ENCODE data around the gene IL6.
"Not testable (repeated sequence)": the region's sequence is repeated elsewhere in the genome, so short reads cannot be mapped to it uniquely, and the experiment has no call there.

The IL6 gene

GRCh38 chr7:22705874-22706273, 21.1 kb upstream of the IL6 start:
- H3K9me3 ChIP-seq (ENCODE audit: severe bottlenecking); H3K36me3 ChIP-seq (ENCODE audit: low read depth); H3K4me3 ChIP-seq (ENCODE audit: severe bottlenecking); H3K27ac ChIP-seq (ENCODE audit: poor library complexity, severe bottlenecking); ATAC-seq (ENCODE audit: low read depth); DNase-seq (ENCODE audit: low spot score); H3K27me3 ChIP-seq (ENCODE audit: insufficient read depth, poor library complexity, severe bottlenecking); H3K4me1 ChIP-seq (ENCODE audit: insufficient read depth, poor library complexity, severe bottlenecking): not testable (repeated sequence)

- ATAC-seq (ENCODE audit: low read depth); H3K36me3 ChIP-seq (ENCODE audit: low read depth); H3K27ac ChIP-seq (ENCODE audit: poor library complexity, severe bottlenecking); H3K27me3 ChIP-seq (ENCODE audit: insufficient read depth, poor library complexity, severe bottlenecking); DNase-seq (ENCODE audit: low spot score); H3K4me3 ChIP-seq (ENCODE audit: severe bottlenecking); H3K9me3 ChIP-seq (ENCODE audit: severe bottlenecking); H3K4me1 ChIP-seq (ENCODE audit: insufficient read depth, poor library complexity, severe bottlenecking): not testable (repeated sequence)
These were observed 19.8 kb upstream of the IL6 start for GRCh38 chr7:22707026-22707691.

- not testable (repeated sequence) for H3K27ac ChIP-seq (ENCODE audit: poor library complexity, severe bottlenecking); H3K9me3 ChIP-seq (ENCODE audit: severe bottlenecking); DNase-seq (ENCODE audit: low spot score); H3K36me3 ChIP-seq (ENCODE audit: low read depth); H3K27me3 ChIP-seq (ENCODE audit: insufficient read depth, poor library complexity, severe bottlenecking); H3K4me1 ChIP-seq (ENCODE audit: insufficient read depth, poor library complexity, severe bottlenecking); ATAC-seq (ENCODE audit: low read depth); H3K4me3 ChIP-seq (ENCODE audit: severe bottlenecking)
These were observed 18.8 kb upstream of the IL6 start for GRCh38 chr7:22708214-22708613.

- ATAC-seq (ENCODE audit: low read depth); H3K27me3 ChIP-seq (ENCODE audit: insufficient read depth, poor library complexity, severe bottlenecking); DNase-seq (ENCODE audit: low spot score); H3K27ac ChIP-seq (ENCODE audit: poor library complexity, severe bottlenecking); H3K4me1 ChIP-seq (ENCODE audit: insufficient read depth, poor library complexity, severe bottlenecking); H3K36me3 ChIP-seq (ENCODE audit: low read depth); H3K9me3 ChIP-seq (ENCODE audit: severe bottlenecking); H3K4me3 ChIP-seq (ENCODE audit: severe bottlenecking): not testable (repeated sequence)
These were observed 18.3 kb upstream of the IL6 start for GRCh38 chr7:22708677-22709061.

GRCh38 chr7:22709062-22709829, 17.8 kb upstream of the IL6 start:
- not testable (repeated sequence) for H3K9me3 ChIP-seq (ENCODE audit: severe bottlenecking); H3K4me3 ChIP-seq (ENCODE audit: severe bottlenecking); ATAC-seq (ENCODE audit: low read depth); H3K36me3 ChIP-seq (ENCODE audit: low read depth); H3K27me3 ChIP-seq (ENCODE audit: insufficient read depth, poor library complexity, severe bottlenecking); H3K27ac ChIP-seq (ENCODE audit: poor library complexity, severe bottlenecking); DNase-seq (ENCODE audit: low spot score); H3K4me1 ChIP-seq (ENCODE audit: insufficient read depth, poor library complexity, severe bottlenecking)

- Histone ChIP-seq H3K9me3 (ENCODE audit: severe bottlenecking) (no peaks in the 10 kb centered on the region), H3K4me3 (ENCODE audit: severe bottlenecking) (no peak overlapping the region), H3K27ac (ENCODE audit: poor library complexity, severe bottlenecking) (no peak overlapping the region), H3K36me3 (ENCODE audit: low read depth) (no peaks in the 10 kb centered on the region), H3K27me3 (ENCODE audit: insufficient read depth, poor library complexity, severe bottlenecking) (no peaks in the 10 kb centered on the region), H3K4me1 (ENCODE audit: insufficient read depth, poor library complexity, severe bottlenecking) (no peaks in the 10 kb centered on the region)
- no peak for TF ChIP-seq CTCF (IDR thresholded peaks at IDR 0.05; ENCODE audit: poor library complexity, severe bottlenecking)
- no peak for DNase-seq (ENCODE audit: low spot score)
- ATAC-seq (ENCODE audit: low read depth): no peak
These were observed 17.1 kb upstream of the IL6 start for GRCh38 chr7:22709857-22710256.

GRCh38 chr7:22712999-22713398, 14.0 kb upstream of the IL6 start:
- Histone ChIP-seq H3K4me3 (ENCODE audit: severe bottlenecking) (no peak overlapping the region), H3K27me3 (ENCODE audit: insufficient read depth, poor library complexity, severe bottlenecking) (no peaks in the 10 kb centered on the region), H3K36me3 (ENCODE audit: low read depth) (no peaks in the 10 kb centered on the region), H3K4me1 (ENCODE audit: insufficient read depth, poor library complexity, severe bottlenecking) (peaks cover 8% of the 10 kb centered on the region), H3K9me3 (ENCODE audit: severe bottlenecking) (no peaks in the 10 kb centered on the region), H3K27ac (ENCODE audit: poor library complexity, severe bottlenecking) (no peak overlapping the region)
- ATAC-seq (ENCODE audit: low read depth) (no peak), DNase-seq (ENCODE audit: low spot score) (no peak)
- no peak for TF ChIP-seq CTCF (IDR thresholded peaks at IDR 0.05; ENCODE audit: poor library complexity, severe bottlenecking)

Measured in RWPE2 (cell line).